Skeletal muscle tissue (tissue), 2 donors: ENCODE results near the gene TNFSF13B. TPM values are rescaled to one million over a fixed set of nuclear protein-coding genes. Genes with fewer than 3 reads are reported as not detected.

Experiments used
- small RNA-seq: library from RNA; depleted of rRNA; stranded (forward); fragments of <200 nt; gene quantifications from one replicate; pipeline ENCODE3, GENCODE V24; 2014
- total RNA-seq: library from RNA; depleted of rRNA; stranded (reverse); fragments of >200 nt; gene quantifications from one replicate; pipeline ENCODE4 v1.2.3, GENCODE V29; 2014

Gene TNFSF13B
- total RNA-seq, 1 donor from 2014 or later, result 1.6 TPM

Small RNA genes lying within 50 kb of the gene (small RNA-seq; reads per million reads assigned to genes)
- gene RNA5SP39, result not detected

Other genes starting within 250 kb of the TNFSF13B start
- gene LIG4, start 54.2 kb upstream of the TNFSF13B start, total RNA-seq, result 4.2 TPM
- gene ABHD13, start 51.3 kb upstream of the TNFSF13B start, total RNA-seq, result 7.8 TPM